LoVo (cell line): ENCODE data around the gene FAM168A.
"Not testable (repeated sequence)": the region's sequence is repeated elsewhere in the genome, so short reads cannot be mapped to it uniquely, and the experiment has no call there.

ENCODE experiments used
- DNase-seq: peaks from one replicate; pipeline ENCODE4 v3.0.0-alpha.2; 2016; ENCODE audit warnings: low spot score

The FAM168A gene

GRCh38 chr11:73518195-73518594 is 79.7 kb downstream of the FAM168A start:
- no peak for DNase-seq

- DNase-seq = no peak
Measured at GRCh38 chr11:73516080-73516479, 81.8 kb downstream of the FAM168A start.

- DNase-seq = no peak
Measured at GRCh38 chr11:73513707-73514106, 84.2 kb downstream of the FAM168A start.

- DNase-seq = no peak
Measured at GRCh38 chr11:73510877-73511276, 87.0 kb downstream of the FAM168A start.

GRCh38 chr11:73510106-73510505 is 87.8 kb downstream of the FAM168A start:
- DNase-seq = no peak

- DNase-seq = no peak
Measured at GRCh38 chr11:73509188-73509587, 88.7 kb downstream of the FAM168A start.

- DNase-seq = no peak
Measured at GRCh38 chr11:73508243-73509176, 89.4 kb downstream of the FAM168A start.

- no peak for DNase-seq
Measured at GRCh38 chr11:73507086-73507485, 90.8 kb downstream of the FAM168A start.

- no peak for DNase-seq
Measured at GRCh38 chr11:73506038-73506437, 91.9 kb downstream of the FAM168A start.

- no peak for DNase-seq
Measured at GRCh38 chr11:73498343-73498742, 99.6 kb downstream of the FAM168A start.

GRCh38 chr11:73496134-73496533 is 101.8 kb downstream of the FAM168A start:
- no peak for DNase-seq

GRCh38 chr11:73495731-73496130 is 102.2 kb downstream of the FAM168A start:
- no peak for DNase-seq

GRCh38 chr11:73493956-73494598 is 103.8 kb downstream of the FAM168A start:
- DNase-seq = peak; percentile 23

- DNase-seq = no peak
Measured at GRCh38 chr11:73481626-73482025, 116.3 kb downstream of the FAM168A start.

GRCh38 chr11:73480677-73481076 is 117.2 kb downstream of the FAM168A start:
- no peak for DNase-seq

GRCh38 chr11:73478737-73479347 is 119.1 kb downstream of the FAM168A start:
- DNase-seq = peak; percentile 45

- DNase-seq = no peak
Measured at GRCh38 chr11:73477518-73477917, 120.4 kb downstream of the FAM168A start.

- no peak for DNase-seq
Measured at GRCh38 chr11:73475549-73476095, 122.3 kb downstream of the FAM168A start.

GRCh38 chr11:73473252-73473651 is 124.7 kb downstream of the FAM168A start:
- no peak for DNase-seq

- not testable (repeated sequence) for DNase-seq
Measured at GRCh38 chr11:73470036-73470612, 127.8 kb downstream of the FAM168A start.

GRCh38 chr11:73469401-73469800 is 128.5 kb downstream of the FAM168A start:
- DNase-seq = no peak

- no peak for DNase-seq
Measured at GRCh38 chr11:73468590-73469161, 129.2 kb downstream of the FAM168A start.
